ENCODE results near the gene FRMD5.

DNA sequence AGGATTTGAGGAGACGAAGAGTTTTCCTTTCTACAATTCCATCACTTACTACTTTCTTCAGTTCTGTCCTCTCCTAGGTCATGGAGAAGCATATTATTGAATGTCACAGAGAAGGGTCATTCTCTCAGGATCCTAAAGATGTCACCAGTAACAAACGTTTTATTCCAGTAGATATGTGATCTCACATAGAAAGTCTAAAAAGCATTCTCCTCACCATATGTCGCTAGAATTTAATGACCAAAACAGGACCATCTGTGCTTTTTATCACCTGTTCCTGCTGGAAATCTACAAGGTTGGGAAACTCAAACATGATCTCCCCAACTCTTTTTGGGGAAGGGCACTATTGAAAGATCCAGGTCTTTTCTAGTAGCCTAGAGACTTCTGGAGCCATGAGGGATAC, 24.0 kb upstream of the FRMD5 start:
- TF ChIP-seq POLR2AphosphoS5 (IDR thresholded peaks at IDR 0.05; ENCODE audit: low read depth, low read length) (no peak), FOXP2 (optimal IDR thresholded peaks at IDR 0.05; ENCODE audit: borderline replicate concordance, extremely low read depth, extremely low read length, insufficient read depth) (no peak)

All from PFSK-1 (cell line).